HG03575 (cell line): ENCODE data around the gene OR4C11.

Experiments
- ATAC-seq: cut with Tn5 transposase; IDR thresholded peaks from one replicate; pipeline ENCODE4 v1.9.1; 2021; ENCODE audit not compliant: unreplicated experiment, insufficient number of reproducible peaks, low FRiP score; ENCODE audit errors: extremely low read depth

Gene OR4C11

GRCh38 chr11:55607545-55607944 is at the start of gene OR4C11:
Gene OR4C11 (minus strand): TSS chr11:55607645. CDS start chr11:55604373, 3,272 bp downstream.
- no peak for ATAC-seq

GRCh38 chr11:55655096-55655495 is 47.7 kb upstream of the OR4C11 start:
- ATAC-seq: no peak

- no peak for ATAC-seq
These were observed 45.1 kb upstream of the OR4C11 start for GRCh38 chr11:55652560-55652959.

- ATAC-seq: no peak
These were observed 40.6 kb upstream of the OR4C11 start, which contains the start of gene OR4S2 for GRCh38 chr11:55648027-55648426. Gene OR4S2 (plus strand): TSS chr11:55648327. CDS start chr11:55650904, 2,577 bp downstream.

GRCh38 chr11:55634813-55635212 is 27.4 kb upstream of the OR4C11 start, which contains the start of gene OR4P4:
Gene OR4P4 (plus strand): TSS chr11:55635113.
- ATAC-seq: no peak

GRCh38 chr11:55624531-55624930 is 17.1 kb upstream of the OR4C11 start:
- ATAC-seq: no peak

- ATAC-seq: no peak
These were observed 34.9 kb downstream of the OR4C11 start for GRCh38 chr11:55572548-55572947.

GRCh38 chr11:55571828-55572227 is 35.6 kb downstream of the OR4C11 start, which contains the start of gene OR4C16:
Gene OR4C16 (plus strand): TSS chr11:55572128. CDS start chr11:55572128, 0 bp downstream.
- ATAC-seq: no peak

GRCh38 chr11:55554169-55554568 is 53.3 kb downstream of the OR4C11 start, which contains the start of gene OR4C15:
Gene OR4C15 (plus strand): TSS chr11:55554469. CDS start chr11:55554469, 0 bp downstream.
- no peak for ATAC-seq
